ENCODE data around the gene PRR36.

PRR36 gene

GRCh38 chr19:7820588-7820987, 53.6 kb downstream of the PRR36 start:
- no peak for DNase-seq (ENCODE audit: low read depth, low spot score)

- no peak for DNase-seq (ENCODE audit: low read depth, low spot score)
These were observed 54.9 kb downstream of the PRR36 start for GRCh38 chr19:7819337-7819736.

- DNase-seq (ENCODE audit: low read depth, low spot score), result no peak
These were observed 55.4 kb downstream of the PRR36 start for GRCh38 chr19:7818806-7819205.
